Activated B cell treated with CpG ODN at 0.5 μM for 24 hours (primary cell): ENCODE measurements around the gene GRAMD2B. TPM values are rescaled to one million over a fixed set of nuclear protein-coding genes. Genes with fewer than 3 reads are reported as not detected.

Experiments used
- ATAC-seq: fragments of 200-7000 bp; cut with Tn5 transposase; one replicate; pipeline ENCODE4 v1.10.0; 2021; ENCODE audit warnings: low read depth, mild to moderate bottlenecking, moderate library complexity
- CTCF ChIA-PET: fragments of 350-600 bp; sonication (Branson Sonifier 250); formaldehyde crosslinking; loops from one replicate; lab custom pipeline; 2021; ENCODE audit warnings: antibody characterized with exemption; lab: Charles Lee
- POLR2A ChIA-PET: fragments of 350-600 bp; sonication (Branson Sonifier 250); formaldehyde crosslinking; loops from one replicate; lab custom pipeline; 2021; ENCODE audit warnings: antibody characterized with exemption; lab: Charles Lee
- DNase-seq: peaks from one replicate; pipeline ENCODE4 v3.0.0; 2022
- H3K27ac Mint-ChIP-seq: one replicate; pipeline ENCODE4 v1.8.0; 2020; ENCODE audit warnings: mixed read lengths
- H3K27me3 Mint-ChIP-seq: one replicate; pipeline ENCODE4 v1.8.0; 2021; ENCODE audit warnings: mixed read lengths
- H3K36me3 Mint-ChIP-seq: one replicate; pipeline ENCODE4 v1.8.0; 2021; ENCODE audit warnings: low read depth, mixed read lengths
- H3K4me1 Mint-ChIP-seq: one replicate; pipeline ENCODE4 v1.8.0; 2021; ENCODE audit warnings: mixed read lengths
- H3K4me3 Mint-ChIP-seq: one replicate; pipeline ENCODE4 v1.8.0; 2020; ENCODE audit warnings: mild to moderate bottlenecking, mixed read lengths
- H3K9me3 Mint-ChIP-seq: one replicate; pipeline ENCODE4 v1.8.0; 2020; ENCODE audit warnings: mixed read lengths
- CTCF ChIP-seq: fragments of 200-600 bp; IDR thresholded peaks from one replicate; pipeline ENCODE4 v1.8.0; 2022; ENCODE audit warnings: antibody characterized with exemption, mild to moderate bottlenecking
- intact Hi-C: fragments of 100-400 bp; cut with micrococcal nuclease; formaldehyde crosslinking; loops from one replicate; pipeline ENCODE4 v1.15.1; 2024
- total RNA-seq: library from RNA; stranded (reverse); gene quantifications from 2 replicates; pipeline ENCODE4 v1.2.3, GENCODE V29; 2022

Gene GRAMD2B
- total RNA-seq, 1 donor from 2014 or later: 4.9 TPM

- TF ChIP-seq CTCF: no peak
- H3K9me3 Mint-ChIP-seq: no peaks in the 10 kb centered on the region
- no peaks in the 10 kb centered on the region for H3K27me3 Mint-ChIP-seq
- ATAC-seq (no peak), DNase-seq (no peak)
- H3K36me3 Mint-ChIP-seq: peaks cover 38% of the 10 kb centered on the region
- ChIA-PET CTCF (interaction anchor here (1.3 kb wide), 1 partner anchor 12 kb away, joined by 3 read pairs; no protein-coding TSS in a partner anchor), POLR2A (no interaction called here)
- no peak overlapping the region for H3K27ac Mint-ChIP-seq
- no peak overlapping the region for H3K4me3 Mint-ChIP-seq
- H3K4me1 Mint-ChIP-seq: no peaks in the 10 kb centered on the region
- intact Hi-C loops: no loop called here
Observed at GRCh38 chr5:126487596-126487995, 64.4 kb downstream of the GRAMD2B start.

GRCh38 chr5:126488443-126489065 lies 65.3 kb downstream of the GRAMD2B start:
- Mint-ChIP-seq H3K9me3 (no peaks in the 10 kb centered on the region), H3K27me3 (no peaks in the 10 kb centered on the region), H3K4me1 (no peaks in the 10 kb centered on the region), H3K36me3 (peaks cover 37% of the 10 kb centered on the region), H3K4me3 (no peak overlapping the region), H3K27ac (no peak overlapping the region)
- ATAC-seq (no peak), DNase-seq (no peak)
- ChIA-PET CTCF (interaction anchor here (1.3 kb wide), 1 partner anchor 11 kb away, joined by 3 read pairs; no protein-coding TSS in a partner anchor), POLR2A (no interaction called here)
- no peak for TF ChIP-seq CTCF
- intact Hi-C loops: no loop called here

- H3K4me3 Mint-ChIP-seq: no peak overlapping the region
- no peak overlapping the region for H3K27ac Mint-ChIP-seq
Observed at GRCh38 chr5:126490167-126490940, 67.1 kb downstream of the GRAMD2B start.

GRCh38 chr5:126492939-126493338 lies 69.7 kb downstream of the GRAMD2B start:
- Mint-ChIP-seq H3K9me3 (no peaks in the 10 kb centered on the region), H3K4me3 (no peak overlapping the region), H3K27me3 (no peaks in the 10 kb centered on the region), H3K4me1 (no peaks in the 10 kb centered on the region), H3K36me3 (peaks cover 16% of the 10 kb centered on the region), H3K27ac (no peak overlapping the region)
- CTCF ChIA-PET: no interaction called here
- no peak for DNase-seq
- intact Hi-C loops: no loop called here
- POLR2A ChIA-PET: no interaction called here
- no peak for TF ChIP-seq CTCF
- ATAC-seq: no peak

More at GRCh38 chr5:126490167-126490940, 67.1 kb downstream of the GRAMD2B start:
- POLR2A ChIA-PET: no interaction called here
- H3K36me3 Mint-ChIP-seq: peaks cover 36% of the 10 kb centered on the region
- intact Hi-C loops: no loop called here
- no peaks in the 10 kb centered on the region for H3K4me1 Mint-ChIP-seq
- CTCF ChIA-PET: interaction anchor here (0.7 kb wide), 1 partner anchor 9 kb away, joined by 3 read pairs; no protein-coding TSS in a partner anchor
- H3K27me3 Mint-ChIP-seq: no peaks in the 10 kb centered on the region
- ATAC-seq: no peak
- no peak for DNase-seq
- no peaks in the 10 kb centered on the region for H3K9me3 Mint-ChIP-seq
- no peak for TF ChIP-seq CTCF

- Mint-ChIP-seq H3K4me1 (no peaks in the 10 kb centered on the region), H3K4me3 (no peak overlapping the region), H3K36me3 (peaks cover 9% of the 10 kb centered on the region), H3K27me3 (no peaks in the 10 kb centered on the region), H3K27ac (no peak overlapping the region), H3K9me3 (no peaks in the 10 kb centered on the region)
- DNase-seq (no peak), ATAC-seq (no peak)
- no peak for TF ChIP-seq CTCF
- ChIA-PET CTCF (no interaction called here), POLR2A (no interaction called here)
- intact Hi-C loops: no loop called here
Observed at GRCh38 chr5:126494393-126494792, 71.2 kb downstream of the GRAMD2B start.
